ENCODE measurements around the gene GNB1L.

The GNB1L gene

DNA sequence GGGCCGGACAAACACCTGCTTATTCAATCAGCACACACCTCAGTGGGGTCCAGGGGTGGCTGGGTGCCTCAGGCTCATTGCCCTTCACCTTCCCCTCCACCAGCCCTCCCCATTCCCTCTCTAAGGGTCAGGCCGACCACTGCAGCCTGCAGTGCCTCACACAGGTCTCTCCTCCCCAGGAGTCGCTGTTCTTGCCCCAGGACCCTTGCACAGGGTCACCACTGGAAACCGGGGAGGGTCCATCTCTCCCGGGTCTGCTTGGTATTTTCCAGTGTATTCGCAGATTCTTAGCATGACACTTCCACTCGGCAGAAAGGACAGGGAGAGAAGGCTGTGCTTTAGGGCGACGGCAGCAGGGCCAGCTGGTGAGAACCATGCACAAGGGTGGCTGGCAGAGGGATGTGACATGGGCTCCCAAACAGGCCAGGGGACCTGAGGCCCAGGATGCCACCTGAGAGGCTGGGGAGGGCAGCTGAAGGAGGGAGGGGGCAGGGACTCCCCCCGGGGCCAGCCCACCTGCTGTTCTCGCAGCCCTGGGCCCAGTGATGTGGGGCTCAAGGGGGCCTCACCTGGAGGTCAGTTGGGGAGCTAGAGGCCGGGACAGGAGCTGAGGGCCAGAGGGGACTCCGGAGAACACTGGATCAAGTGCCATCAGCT lies 110.2 kb downstream of the GNB1L start:
- no peak for DNase-seq

DNA sequence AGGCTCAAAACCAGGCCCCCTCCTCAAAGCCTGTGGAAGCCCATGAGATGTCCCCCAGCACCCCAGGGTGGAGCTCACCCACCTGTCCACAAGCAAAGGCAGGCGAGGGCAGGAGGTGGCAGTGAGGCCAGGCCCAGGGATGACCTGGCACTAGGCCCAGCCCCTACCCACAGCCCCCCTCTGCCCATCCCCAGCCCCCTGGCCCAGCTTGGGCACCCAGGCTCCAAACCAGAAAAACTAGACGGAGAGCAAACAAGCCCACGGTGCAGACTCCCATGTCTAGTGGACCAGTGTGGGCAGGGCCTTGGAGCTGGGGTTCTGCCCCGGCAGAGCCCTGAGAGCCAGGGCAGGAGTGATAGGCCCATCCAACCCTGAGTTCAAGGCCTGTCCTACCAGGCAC lies 111.0 kb downstream of the GNB1L start:
- DNase-seq: no peak

- no peak for DNase-seq
These were observed 111.6 kb downstream of the GNB1L start for GRCh38 chr22:19743081-19743480.

DNA sequence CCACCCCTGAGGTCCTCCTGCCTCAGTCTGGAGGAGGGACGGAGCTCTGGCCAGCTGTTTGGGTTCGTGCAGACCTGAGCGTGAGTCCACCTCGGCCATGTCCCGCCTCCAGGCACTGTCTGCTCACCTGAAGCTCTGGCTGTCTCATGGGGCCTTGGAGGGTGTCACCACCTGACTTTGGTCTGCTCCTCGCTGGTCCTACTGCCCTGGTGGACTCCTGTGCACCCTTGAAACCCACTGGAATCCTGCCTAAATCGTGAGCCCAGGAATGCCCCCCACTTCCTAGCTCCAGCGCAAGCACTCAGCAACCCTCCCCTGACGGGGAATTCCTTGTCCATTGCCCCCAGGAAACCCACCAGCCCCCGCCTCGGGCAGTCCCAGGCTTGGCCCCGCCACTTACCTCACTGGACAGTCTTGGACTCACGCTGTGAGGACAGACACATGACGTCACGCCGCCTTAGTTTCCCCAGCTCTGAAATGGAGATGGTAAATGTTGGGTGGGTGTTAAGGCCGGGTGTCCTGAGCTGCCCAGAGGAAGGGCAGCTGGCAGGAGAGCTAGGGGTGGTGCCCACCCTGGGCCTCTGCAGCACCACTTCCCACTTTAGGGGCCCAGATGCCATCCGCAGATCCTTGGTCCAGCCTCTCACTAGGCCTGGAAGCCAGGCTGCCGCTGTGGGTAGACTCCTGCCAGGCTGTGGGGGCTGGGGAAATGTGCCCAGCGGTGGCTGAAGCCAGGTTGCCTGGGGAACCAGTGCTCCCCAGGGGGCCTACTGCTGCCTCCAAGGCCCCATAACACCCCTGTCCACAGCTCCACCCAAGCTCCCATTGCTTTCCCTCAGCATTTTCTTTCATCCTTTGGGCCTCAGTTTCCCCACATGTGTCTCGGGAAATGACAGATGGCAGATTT lies 112.3 kb downstream of the GNB1L start:
- DNase-seq: no peak

GRCh38 chr22:19741053-19741452 lies 113.6 kb downstream of the GNB1L start:
- no peak for DNase-seq

DNA sequence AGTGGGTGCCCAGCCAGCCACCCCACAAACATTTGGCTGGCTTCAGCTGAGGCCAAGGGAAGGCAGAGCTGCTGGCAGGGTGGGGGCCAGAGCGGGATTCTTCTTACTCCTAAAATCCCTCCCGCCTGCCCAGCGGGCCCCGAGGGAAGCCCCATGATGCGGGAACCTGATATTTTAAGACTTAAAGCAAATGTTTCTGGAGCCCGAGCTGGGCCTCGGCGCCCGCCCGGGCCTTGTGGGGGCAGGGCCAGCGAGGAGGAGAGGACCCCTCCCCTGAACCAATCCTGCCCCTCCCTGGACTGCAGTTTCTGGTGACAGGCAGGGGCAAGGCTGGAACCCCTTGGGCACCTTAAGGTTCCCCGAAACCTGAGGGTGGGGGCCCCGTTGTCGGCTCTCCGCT lies 114.1 kb downstream of the GNB1L start:
- DNase-seq: no peak

DNA sequence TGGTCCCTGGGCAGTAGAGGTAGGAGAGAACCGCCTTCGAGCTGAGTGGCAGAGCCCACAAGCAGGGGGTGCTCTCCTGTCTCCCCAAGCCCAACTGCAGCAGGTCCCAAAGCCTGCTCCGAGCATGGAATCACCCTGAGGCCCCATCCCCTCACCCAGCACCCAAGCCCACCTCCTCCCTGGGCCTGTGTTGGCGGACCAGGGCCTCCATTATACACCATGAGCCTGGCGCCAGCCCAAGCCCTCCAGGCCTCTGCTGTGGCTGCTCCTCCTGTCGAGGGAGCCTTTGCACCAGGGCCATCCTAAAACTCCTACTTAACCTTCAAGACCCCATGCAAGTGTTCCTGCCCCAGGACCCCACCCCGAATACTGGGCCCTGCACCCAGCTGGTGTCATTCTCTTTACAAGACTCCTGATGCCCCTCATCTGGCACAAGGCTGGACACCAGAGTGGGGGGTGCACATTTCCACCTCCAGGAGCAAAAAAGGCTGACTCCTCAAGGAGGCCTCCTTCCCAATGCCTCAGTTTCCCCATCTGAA lies 114.7 kb downstream of the GNB1L start:
- DNase-seq: no peak

DNA sequence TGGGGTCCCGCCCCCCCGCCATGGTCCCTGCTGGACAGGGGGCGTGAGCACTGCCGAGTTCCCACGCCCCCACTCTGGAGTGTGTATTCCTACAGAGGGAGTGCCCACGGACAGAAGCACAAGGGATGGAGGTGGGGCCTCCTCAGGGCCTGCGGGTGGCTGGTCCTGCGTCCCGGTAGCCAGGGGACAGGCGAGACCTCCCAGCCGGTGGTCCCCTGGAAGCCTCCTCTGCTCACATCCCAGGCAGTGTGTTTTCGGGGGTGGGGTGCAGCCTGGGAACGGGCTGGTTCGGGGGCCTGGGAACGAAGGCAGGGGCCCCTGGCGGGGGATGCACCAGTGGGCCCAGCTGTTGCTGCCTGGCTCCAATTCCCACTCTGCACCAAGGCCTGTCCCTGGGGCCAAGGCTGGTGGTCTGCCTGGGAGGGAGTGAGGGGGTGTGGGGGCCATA lies 115.2 kb downstream of the GNB1L start:
- no peak for DNase-seq

DNA sequence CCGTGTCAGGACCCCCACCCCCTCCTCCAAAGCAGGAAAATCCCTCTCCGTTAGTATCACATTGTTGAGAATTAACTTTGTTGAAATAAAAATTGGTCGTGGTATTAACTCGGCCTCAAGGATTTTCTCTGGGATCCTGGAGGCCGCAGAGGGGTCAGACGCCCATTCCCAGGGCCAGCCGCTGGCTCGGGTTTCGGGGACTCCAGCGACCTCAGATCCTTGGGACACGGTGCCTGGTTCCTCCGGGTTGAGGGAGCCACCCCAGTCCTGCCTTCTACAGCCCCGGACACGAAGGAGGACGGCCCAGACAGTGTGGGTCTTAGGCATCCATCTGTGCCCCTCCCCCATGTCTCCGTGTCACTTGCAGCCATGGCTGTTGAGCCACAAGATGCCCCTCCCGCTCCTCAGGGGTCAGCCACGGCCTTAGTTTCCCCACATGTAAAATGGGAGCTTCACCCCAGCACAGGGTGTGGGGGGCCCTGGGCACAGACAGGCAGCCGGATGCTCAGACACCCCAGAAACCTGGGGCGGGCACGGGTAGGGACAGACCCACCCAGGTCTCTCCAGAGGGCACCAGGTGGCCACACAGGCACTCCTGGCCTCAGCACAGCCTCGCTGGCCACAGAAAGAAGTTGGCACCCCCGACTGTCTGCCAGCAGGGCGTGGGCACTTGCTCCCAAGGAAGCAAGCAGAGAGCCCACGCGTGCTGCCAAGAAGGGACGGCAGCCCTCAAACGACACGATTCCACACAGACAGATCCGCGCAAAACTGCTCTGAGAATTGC lies 115.8 kb downstream of the GNB1L start:
- no peak for DNase-seq

- no peak for DNase-seq
These were observed 116.6 kb downstream of the GNB1L start for GRCh38 chr22:19737846-19738663.

DNA sequence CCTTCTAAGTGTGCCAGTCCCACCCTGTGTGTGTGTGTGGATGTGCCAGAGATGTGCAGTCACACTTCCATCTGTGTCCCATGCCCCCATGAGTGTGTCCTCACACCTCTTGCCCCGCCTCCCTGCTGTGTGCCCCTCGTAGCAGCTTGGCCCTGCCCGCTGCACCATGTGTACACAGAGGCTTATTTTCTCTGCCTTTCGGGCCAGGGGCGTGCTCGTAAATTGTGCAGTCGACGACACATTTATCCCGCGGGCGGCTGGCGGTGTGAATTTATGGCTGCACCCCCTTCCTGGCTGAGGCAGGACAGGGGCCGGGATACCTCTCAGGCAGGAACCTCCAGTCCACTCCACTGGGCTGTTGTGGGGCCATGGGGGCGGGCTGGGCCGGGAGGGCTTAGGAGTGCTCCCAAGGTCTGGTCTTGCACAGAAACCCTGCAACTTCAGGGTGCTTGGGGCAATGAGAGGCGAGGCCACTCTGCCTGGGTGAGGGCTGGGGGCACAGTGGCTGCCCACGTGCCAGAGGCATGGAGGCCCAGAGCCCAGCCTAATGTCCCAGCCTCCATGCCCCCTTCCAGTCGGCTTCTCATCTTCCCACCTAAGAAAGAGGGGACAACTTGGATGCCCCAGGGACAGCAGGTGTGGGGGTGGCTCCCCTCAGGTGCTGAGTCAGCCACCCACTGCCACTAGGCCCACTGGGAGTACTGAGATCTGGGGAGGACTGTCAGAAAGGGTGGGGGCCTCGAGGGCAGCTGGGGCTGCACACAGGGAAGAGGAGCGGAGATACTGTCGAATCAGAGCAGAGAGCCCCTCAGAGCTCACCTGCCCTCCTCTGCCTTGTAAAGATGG lies 118.8 kb downstream of the GNB1L start:
- DNase-seq: no peak

GRCh38 chr22:19734837-19735382 lies 119.8 kb downstream of the GNB1L start:
- no peak for DNase-seq

- DNase-seq: no peak
These were observed 120.5 kb downstream of the GNB1L start for GRCh38 chr22:19734163-19734562.

DNA sequence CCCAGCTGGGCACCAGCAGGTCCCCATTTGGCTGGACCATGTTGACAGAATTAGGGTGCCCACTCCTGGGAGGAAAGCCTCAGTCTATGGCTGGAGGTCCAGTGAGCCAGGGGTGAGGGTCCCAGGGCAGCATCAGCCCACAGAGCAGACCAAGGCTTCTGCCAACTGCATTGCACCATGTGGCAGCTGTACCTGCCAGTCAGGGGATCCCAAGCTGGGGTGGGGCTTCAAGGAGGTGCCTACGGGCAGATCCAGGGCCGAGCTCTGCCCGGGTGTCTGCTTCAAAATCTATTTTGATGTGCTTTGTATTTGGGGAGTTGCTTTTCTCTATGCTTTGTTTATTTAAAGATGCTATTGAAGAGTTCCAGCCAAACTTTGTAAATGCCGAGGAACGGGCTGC lies 120.9 kb downstream of the GNB1L start:
- DNase-seq: no peak
